A549 (cell line): ENCODE results near the gene INPP5F.

ENCODE experiments used
- CHD2 ChIP-seq: fragments of 150-350 bp; IDR thresholded peaks from 2 replicates; pipeline ENCODE4 v1.6.1; 2014; ENCODE audit warnings: low read length; ENCODE audit not compliant: partially characterized antibody
- CTCF ChIP-seq: fragments of >200 bp; sonication (Bioruptor Twin); formaldehyde crosslinking; IDR thresholded peaks from 3 replicates; pipeline ENCODE4 v1.5.1; 2016
- HDAC2 ChIP-seq: fragments of 200-600 bp; sonication (generic); IDR thresholded peaks from 2 replicates; pipeline ENCODE4 v1.6.1; 2016
- HEYL ChIP-seq: fragments of 250-450 bp; sonication (Bioruptor Pico); IDR thresholded peaks from 2 replicates; pipeline ENCODE4 v1.8.0; 2021; ENCODE audit warnings: mild to moderate bottlenecking, moderate library complexity
- PBX3 ChIP-seq: IDR thresholded peaks from 2 replicates; pipeline ENCODE4 v1.6.1; 2012
- REST ChIP-seq: fragments of 200-600 bp; sonication (generic); IDR thresholded peaks from 2 replicates; pipeline ENCODE4 v1.6.1; 2016; ENCODE audit warnings: antibody characterized with exemption, mild to moderate bottlenecking, moderate library complexity
- USF2 ChIP-seq: fragments of 450-650 bp; IDR thresholded peaks from 2 replicates; pipeline ENCODE4 v1.6.1; 2014; ENCODE audit warnings: antibody characterized with exemption

GRCh38 chr10:119776536-119776935 is 50.7 kb downstream of the INPP5F start:
- TF ChIP-seq PBX3 (no peak), CHD2 (no peak), CTCF (no peak), USF2 (no peak), HEYL (CRISPR knock-in tag) (no peak), REST (no peak), HDAC2 (no peak)
